ENCODE results near the gene ZNF678. TPM values are rescaled to one million over a fixed set of nuclear protein-coding genes. Genes with fewer than 3 reads are reported as not detected.

Gene ZNF678
- total RNA-seq, 1 experiment from 2014 or later: 0.79 TPM

DNA sequence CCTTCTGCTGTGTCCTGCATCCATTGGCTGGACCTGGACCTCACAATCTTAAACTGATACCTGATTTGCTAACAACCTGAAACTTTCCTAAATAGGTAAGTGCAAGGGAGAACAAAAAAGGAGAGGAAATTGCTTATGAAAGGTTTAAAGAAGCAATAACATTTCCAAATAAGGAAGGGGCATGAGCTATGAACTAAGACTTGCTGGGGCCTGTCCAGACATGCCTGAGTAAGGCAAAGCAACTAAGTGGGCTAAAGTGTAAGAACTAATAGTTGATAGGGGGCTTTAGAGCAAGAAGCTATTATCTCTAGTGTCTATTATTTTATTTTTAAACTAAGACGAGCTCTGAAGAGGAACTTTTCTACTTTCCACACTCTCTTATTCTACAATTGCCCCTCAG lies 160.1 kb downstream of the ZNF678 start:
- Histone ChIP-seq H3K9me3 (peaks cover 28% of the 10 kb centered on the region), H3K4me3 (no peak overlapping the region), H3K27me3 (peaks cover 10% of the 10 kb centered on the region; the same call in 1 of the 2 replicates), H3K36me3 (no peaks in the 10 kb centered on the region)
- no peak for DNase-seq

DNA sequence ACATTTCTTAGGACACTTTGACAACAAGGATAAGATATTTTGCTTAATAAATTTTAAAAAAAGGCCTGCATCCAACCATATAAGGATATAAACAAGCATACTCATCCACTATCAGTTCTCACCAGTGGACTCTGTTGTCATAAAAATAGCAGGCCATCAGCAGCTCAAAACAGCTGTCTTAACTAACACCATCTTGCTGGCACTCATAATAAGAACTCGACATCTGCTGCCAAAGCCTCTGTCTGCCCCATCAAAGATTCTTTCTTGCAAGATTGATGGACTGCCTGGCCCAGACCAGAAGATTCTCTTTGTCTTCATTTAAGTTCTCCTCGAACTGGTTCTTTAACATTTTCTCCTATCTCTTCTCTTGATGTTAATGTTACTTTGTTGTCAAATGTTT lies 161.7 kb downstream of the ZNF678 start:
- Histone ChIP-seq H3K27me3 (peaks cover 10% of the 10 kb centered on the region; the same call in 1 of the 2 replicates), H3K36me3 (no peaks in the 10 kb centered on the region), H3K9me3 (peaks cover 23% of the 10 kb centered on the region), H3K4me3 (no peak overlapping the region)
- DNase-seq: no peak

DNA sequence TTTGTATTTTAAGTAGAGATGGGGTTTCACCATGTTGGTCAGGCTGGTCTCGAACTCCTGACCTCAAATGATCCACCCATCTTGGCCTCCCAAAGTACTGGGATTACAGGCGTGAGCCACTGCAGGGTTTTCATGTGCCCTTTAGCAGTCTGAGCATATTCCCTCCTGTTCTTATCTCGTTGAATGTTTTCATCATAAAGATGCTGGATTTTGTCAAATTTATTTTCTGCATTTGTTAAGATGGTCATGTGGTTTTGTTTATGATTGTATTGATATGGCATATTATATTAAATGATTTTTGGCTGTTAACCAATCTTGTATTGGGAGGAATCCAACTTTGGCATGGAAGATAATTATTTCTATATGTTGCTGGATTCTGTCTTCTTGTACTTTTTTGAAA lies 163.0 kb downstream of the ZNF678 start:
- Histone ChIP-seq H3K4me3 (no peak overlapping the region), H3K9me3 (peaks cover 16% of the 10 kb centered on the region), H3K27me3 (peaks cover 10% of the 10 kb centered on the region; the same call in 1 of the 2 replicates), H3K36me3 (peaks cover 7% of the 10 kb centered on the region)
- no peak for DNase-seq

Other genes starting within 250 kb of the ZNF678 start
- gene CDC42BPA, start 245.1 kb upstream of the ZNF678 start, total RNA-seq (2014; rRNA removed; shearing (Covaris generic); ENCODE audit: low replicate concordance): 11.6 and 17.1 TPM in 2 replicates
- gene JMJD4, start 171.7 kb downstream of the ZNF678 start, total RNA-seq (2014; rRNA removed; shearing (Covaris generic); ENCODE audit: low replicate concordance): 40.2 and 63.4 TPM in 2 replicates
- gene SNAP47, start 171.9 kb downstream of the ZNF678 start, total RNA-seq (2014; rRNA removed; shearing (Covaris generic); ENCODE audit: low replicate concordance): 55.5 and 59.8 TPM in 2 replicates

Measured in MG63 (cell line).